IPS-18a (cell line): ENCODE measurements around the gene FBRS.

ENCODE experiments used
- H3K27ac ChIP-seq: one replicate; pipeline ENCODE4 v1.5.1; 2013; ENCODE audit warnings: low read length
- H3K27me3 ChIP-seq: one replicate; pipeline ENCODE4 v1.6.1; 2013; ENCODE audit warnings: mild to moderate bottlenecking, low read length; ENCODE audit not compliant: control insufficient read depth, insufficient read depth
- H3K36me3 ChIP-seq: one replicate; pipeline ENCODE4 v1.6.1; 2013; ENCODE audit warnings: low read depth, low read length; ENCODE audit not compliant: control insufficient read depth
- H3K4me1 ChIP-seq: one replicate; pipeline ENCODE4 v1.6.1; 2013; ENCODE audit warnings: low read depth, low read length; ENCODE audit not compliant: control insufficient read depth
- H3K4me3 ChIP-seq: one replicate; pipeline ENCODE4 v1.5.1; 2013; ENCODE audit warnings: low read length
- H3K9ac ChIP-seq: one replicate; pipeline ENCODE4 v1.6.1; 2013; ENCODE audit warnings: mild to moderate bottlenecking, low read length, moderate library complexity
- H3K9me3 ChIP-seq: one replicate; pipeline ENCODE4 v1.6.1; 2013; ENCODE audit warnings: low read depth, low read length; ENCODE audit not compliant: control insufficient read depth

FBRS gene

GRCh38 chr16:30657866-30658730 is at the start of gene FBRS:
TSS of gene FBRS (plus strand) at chr16:30658431. CDS start at chr16:30659519, 1,088 bp downstream.
- Histone ChIP-seq H3K27me3 (peaks cover 38% of the 10 kb centered on the region), H3K4me1 (no peaks in the 10 kb centered on the region), H3K9ac (peak within 1 kb of the TSS; percentile 79), H3K9me3 (no peaks in the 10 kb centered on the region), H3K27ac (peak within 1 kb of the TSS; percentile 95), H3K4me3 (peak within 1 kb of the TSS; percentile 96), H3K36me3 (peaks cover 8% of the 10 kb centered on the region)

DNA sequence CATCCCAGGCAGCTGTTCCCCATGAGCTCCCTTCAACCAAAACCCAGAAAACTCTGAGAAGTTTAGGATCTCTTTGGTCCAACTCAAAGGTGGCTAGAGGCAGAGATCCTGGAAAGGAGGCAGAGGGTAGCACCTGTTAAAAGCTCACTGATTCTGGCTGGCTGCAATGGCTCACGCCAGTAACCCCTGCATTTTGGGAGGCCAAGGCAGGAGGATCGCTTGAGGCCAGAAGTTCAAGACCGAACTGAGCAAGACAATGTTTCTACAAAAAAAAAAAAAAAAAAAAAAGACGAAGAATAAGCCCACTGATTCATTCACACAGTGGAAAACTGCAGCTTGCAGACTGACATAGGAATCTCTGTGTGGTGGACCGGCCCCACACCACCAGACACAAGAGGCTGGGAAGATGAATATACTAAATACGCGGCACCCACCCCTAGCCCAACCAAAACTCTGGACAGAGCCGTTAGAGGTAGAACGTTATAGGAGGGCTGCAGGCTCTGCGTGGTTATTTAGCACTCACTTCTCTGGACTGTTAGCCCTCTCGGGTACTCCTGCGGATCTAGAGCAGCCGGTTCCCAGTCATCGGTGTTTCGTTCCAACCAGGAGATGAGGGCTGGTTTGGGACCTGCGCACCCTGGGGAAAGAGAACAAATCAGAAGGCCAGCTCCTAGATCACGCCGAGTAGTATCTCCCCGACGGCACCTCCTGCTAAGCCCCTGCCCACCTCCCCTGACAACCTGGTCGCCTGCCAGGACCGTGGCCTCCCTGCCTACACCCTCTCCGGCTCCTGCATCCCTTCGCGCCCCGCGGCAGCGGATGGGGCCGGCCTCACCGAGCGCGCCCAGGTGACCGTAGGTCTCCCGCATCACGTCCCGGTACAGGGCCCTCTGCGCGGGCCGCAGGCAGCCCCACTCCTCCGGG is 49.0 kb upstream of the FBRS start:
- peak overlapping the region; percentile 91 for H3K9ac ChIP-seq
- H3K27ac ChIP-seq: peak overlapping the region; percentile 60
- peaks cover 23% of the 10 kb centered on the region for H3K36me3 ChIP-seq
- peaks cover 4% of the 10 kb centered on the region for H3K4me1 ChIP-seq
- H3K9me3 ChIP-seq: no peaks in the 10 kb centered on the region
- no peaks in the 10 kb centered on the region for H3K27me3 ChIP-seq
- peak overlapping the region; percentile 82 for H3K4me3 ChIP-seq

DNA sequence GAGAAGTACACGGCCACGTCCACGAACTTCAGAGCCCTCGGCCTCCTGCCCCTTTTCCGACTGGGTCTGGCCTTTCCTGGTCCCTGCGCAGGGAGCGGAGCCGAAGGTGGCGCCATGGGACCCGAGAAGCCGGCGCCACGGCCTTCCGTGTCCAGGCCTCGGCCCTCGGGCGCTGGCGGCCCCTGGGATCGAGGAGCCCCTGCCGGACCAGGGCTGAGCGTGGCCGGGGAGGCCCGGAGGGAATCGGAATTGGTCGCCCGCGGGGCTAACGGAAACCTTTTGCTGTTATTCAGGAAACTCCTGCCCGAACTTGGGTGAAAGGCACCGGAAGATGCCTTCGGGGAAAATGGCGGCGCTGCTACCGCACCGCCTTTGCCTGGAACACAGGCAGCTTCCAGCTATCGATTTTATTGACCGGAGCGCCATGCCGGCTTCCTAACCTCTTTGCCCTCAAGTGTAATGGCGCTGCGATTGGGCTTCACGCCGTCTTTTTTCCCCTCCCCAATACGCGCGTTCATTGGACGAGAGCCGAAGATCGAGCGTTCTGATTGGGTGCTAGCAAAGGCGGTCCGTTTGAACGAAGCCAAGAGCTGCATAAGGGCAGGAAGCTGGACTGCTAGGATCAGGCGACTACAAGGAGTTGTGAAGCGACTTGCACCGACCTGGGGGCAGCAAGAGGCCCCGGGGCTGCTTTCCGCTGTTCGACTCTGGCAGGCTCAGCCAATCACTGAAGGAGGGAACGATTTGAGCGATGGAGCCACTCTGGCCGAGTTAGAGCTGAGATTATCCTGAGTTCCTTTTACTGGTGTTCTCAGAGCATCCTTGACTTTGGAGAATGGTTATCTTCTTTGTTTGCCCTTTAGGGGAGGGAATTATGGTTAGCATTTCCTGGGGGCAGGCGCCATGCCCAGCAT is 48.0 kb upstream of the FBRS start, which contains the start of gene ZNF689:
Gene ZNF689 (minus strand): TSS at position 464 of the 914 bp plus-strand sequence. CDS start 348 bp downstream, at position 116.
- H3K4me1 ChIP-seq: peaks cover 4% of the 10 kb centered on the region
- H3K9ac ChIP-seq: peak within 1 kb of the TSS; percentile 91
- no peaks in the 10 kb centered on the region for H3K27me3 ChIP-seq
- peak within 1 kb of the TSS; percentile 82 for H3K4me3 ChIP-seq
- no peaks in the 10 kb centered on the region for H3K9me3 ChIP-seq
- H3K36me3 ChIP-seq: peaks cover 14% of the 10 kb centered on the region
- H3K27ac ChIP-seq: peak within 1 kb of the TSS; percentile 60

GRCh38 chr16:30615358-30616091 is 42.7 kb upstream of the FBRS start:
- no peak overlapping the region for H3K4me3 ChIP-seq
- no peaks in the 10 kb centered on the region for H3K27me3 ChIP-seq
- H3K36me3 ChIP-seq: no peaks in the 10 kb centered on the region
- no peaks in the 10 kb centered on the region for H3K9me3 ChIP-seq
- no peak overlapping the region for H3K9ac ChIP-seq
- peaks cover 4% of the 10 kb centered on the region for H3K4me1 ChIP-seq
- H3K27ac ChIP-seq: no peak overlapping the region

- no peaks in the 10 kb centered on the region for H3K36me3 ChIP-seq
- no peaks in the 10 kb centered on the region for H3K27me3 ChIP-seq
- no peaks in the 10 kb centered on the region for H3K4me1 ChIP-seq
- H3K27ac ChIP-seq: no peak overlapping the region
- H3K4me3 ChIP-seq: no peak overlapping the region
- H3K9ac ChIP-seq: no peak overlapping the region
- no peaks in the 10 kb centered on the region for H3K9me3 ChIP-seq
Observed at GRCh38 chr16:30619202-30619601, 39.0 kb upstream of the FBRS start.

- H3K27ac ChIP-seq: no peak overlapping the region
- H3K9me3 ChIP-seq: no peaks in the 10 kb centered on the region
- H3K4me1 ChIP-seq: no peaks in the 10 kb centered on the region
- H3K27me3 ChIP-seq: no peaks in the 10 kb centered on the region
- H3K36me3 ChIP-seq: no peaks in the 10 kb centered on the region
- no peak overlapping the region for H3K4me3 ChIP-seq
- H3K9ac ChIP-seq: no peak overlapping the region
Observed at GRCh38 chr16:30619638-30620037, 38.6 kb upstream of the FBRS start.

GRCh38 chr16:30620169-30620568 is 38.1 kb upstream of the FBRS start:
- H3K4me1 ChIP-seq: no peaks in the 10 kb centered on the region
- H3K9me3 ChIP-seq: no peaks in the 10 kb centered on the region
- no peak overlapping the region for H3K9ac ChIP-seq
- H3K27ac ChIP-seq: no peak overlapping the region
- H3K36me3 ChIP-seq: no peaks in the 10 kb centered on the region
- H3K27me3 ChIP-seq: no peaks in the 10 kb centered on the region
- no peak overlapping the region for H3K4me3 ChIP-seq

DNA sequence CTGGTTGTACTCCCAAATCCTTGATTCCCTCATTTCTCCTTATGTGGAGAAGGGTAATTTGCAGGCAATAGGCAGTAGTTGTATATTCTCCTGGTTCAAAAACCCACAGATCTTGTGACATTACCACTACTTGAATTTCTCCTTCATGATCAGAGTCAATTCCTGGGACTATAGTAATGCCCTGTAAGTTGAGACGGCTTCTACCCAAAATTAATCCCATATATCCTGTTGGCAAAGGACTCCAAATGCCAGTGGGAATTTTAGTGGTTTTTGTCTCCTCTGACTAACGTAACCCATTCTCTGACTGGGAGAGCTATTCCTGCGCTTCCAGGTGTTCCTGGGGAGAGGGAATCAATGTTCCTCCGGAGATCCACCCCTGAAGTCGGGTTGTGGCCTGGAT is 36.5 kb upstream of the FBRS start:
- Histone ChIP-seq H3K4me3 (no peak overlapping the region), H3K4me1 (no peaks in the 10 kb centered on the region), H3K9ac (no peak overlapping the region), H3K9me3 (no peaks in the 10 kb centered on the region), H3K27me3 (no peaks in the 10 kb centered on the region), H3K36me3 (no peaks in the 10 kb centered on the region), H3K27ac (no peak overlapping the region)

- Histone ChIP-seq H3K9me3 (no peaks in the 10 kb centered on the region), H3K27me3 (no peaks in the 10 kb centered on the region), H3K27ac (no peak overlapping the region), H3K4me1 (no peaks in the 10 kb centered on the region), H3K4me3 (no peak overlapping the region), H3K9ac (no peak overlapping the region), H3K36me3 (no peaks in the 10 kb centered on the region)
Observed at GRCh38 chr16:30622455-30623032, 35.7 kb upstream of the FBRS start.

- Histone ChIP-seq H3K36me3 (no peaks in the 10 kb centered on the region), H3K9me3 (no peaks in the 10 kb centered on the region), H3K27me3 (no peaks in the 10 kb centered on the region), H3K9ac (no peak overlapping the region), H3K4me3 (no peak overlapping the region), H3K4me1 (no peaks in the 10 kb centered on the region), H3K27ac (no peak overlapping the region)
Observed at GRCh38 chr16:30623536-30624283, 34.5 kb upstream of the FBRS start.
